Naive thymus-derived CD4-positive, alpha-beta T cell (primary cell): ENCODE measurements around the gene ADAT3. TPM values are rescaled to one million over a fixed set of nuclear protein-coding genes. Genes with fewer than 3 reads are reported as not detected.
"Not testable (repeated sequence)": the region's sequence is repeated elsewhere in the genome, so short reads cannot be mapped to it uniquely, and the experiment has no call there.

Experiments used
- ATAC-seq: fragments of 150-1000 bp; cut with Tn5 transposase; 2 replicates; pipeline ENCODE4 v1.10.0; 2021; ENCODE audit warnings: mild to moderate bottlenecking, moderate library complexity
- CTCF ChIA-PET: fragments of 350-600 bp; sonication (Branson Sonifier 250); formaldehyde crosslinking; loops from one replicate; lab custom pipeline; 2021; ENCODE audit warnings: antibody characterized with exemption; lab: Charles Lee
- POLR2A ChIA-PET: fragments of 350-600 bp; sonication (Branson Sonifier 250); formaldehyde crosslinking; loops from one replicate; lab custom pipeline; 2021; ENCODE audit warnings: antibody characterized with exemption, inconsistent platforms; lab: Charles Lee
- DNase-seq, 9 donors: peaks; one replicate each; pipeline versions ENCODE4 v3.0.0 to v3.0.0-alpha.2; 2020 to 2022; ENCODE audit warnings: mixed read lengths in 1 of 9
- H3K27ac ChIP-seq: one replicate; pipeline ENCODE4 v1.7.0; 2013; ENCODE audit warnings: mild to moderate bottlenecking, low read depth, low read length, moderate library complexity
- H3K27me3 ChIP-seq, 2 donors: one replicate each; pipeline ENCODE4 v1.7.0; 2013; ENCODE audit warnings: low read length in 2 of 2, mild to moderate bottlenecking in 2 of 2, moderate library complexity in 2 of 2; ENCODE audit not compliant: control insufficient read depth in 2 of 2, insufficient read depth in 2 of 2
- H3K36me3 ChIP-seq, 3 experiments: 1 replicate in 2 of 3; 2 replicates in 1 of 3; pipeline ENCODE4 v1.7.0; 2013; ENCODE audit warnings: low read length in 3 of 3, mild to moderate bottlenecking in 3 of 3, moderate library complexity in 1 of 3; ENCODE audit not compliant: insufficient read depth in 3 of 3, control insufficient read depth in 2 of 3
- H3K4me1 ChIP-seq, 2 donors: one replicate each; pipeline ENCODE4 v1.7.0; 2013; ENCODE audit warnings: low read length in 2 of 2, mild to moderate bottlenecking in 2 of 2, moderate library complexity in 1 of 2; ENCODE audit not compliant: control insufficient read depth in 2 of 2, insufficient read depth in 2 of 2
- H3K4me3 ChIP-seq: 2 replicates; pipeline ENCODE4 v1.7.0; 2013; ENCODE audit warnings: mild to moderate bottlenecking, low read length
- H3K9me3 ChIP-seq, 3 experiments: 1 replicate in 2 of 3; 2 replicates in 1 of 3; pipeline ENCODE4 v1.7.0; 2013; ENCODE audit warnings: low read length in 3 of 3; ENCODE audit not compliant: control insufficient read depth in 2 of 3
- H3K27ac Mint-ChIP-seq, 9 donors: one replicate each; pipeline ENCODE4 v1.8.0; 2020 to 2022; ENCODE audit warnings: mixed read lengths in 9 of 9, mild to moderate bottlenecking in 8 of 9, moderate library complexity in 5 of 9, inconsistent platforms in 2 of 9
- H3K27me3 Mint-ChIP-seq, 5 donors: one replicate each; pipeline ENCODE4 v1.8.0; 2021 to 2022; ENCODE audit warnings: mixed read lengths in 5 of 5, mild to moderate bottlenecking in 1 of 5
- H3K36me3 Mint-ChIP-seq, 5 donors: one replicate each; pipeline ENCODE4 v1.8.0; 2020 to 2022; ENCODE audit warnings: mixed read lengths in 5 of 5, mild to moderate bottlenecking in 3 of 5, inconsistent platforms in 1 of 5
- H3K4me1 Mint-ChIP-seq, 7 donors: one replicate each; pipeline ENCODE4 v1.8.0; 2020 to 2022; ENCODE audit warnings: mixed read lengths in 7 of 7, mild to moderate bottlenecking in 3 of 7, inconsistent platforms in 1 of 7
- H3K4me3 Mint-ChIP-seq, 10 donors: one replicate each; pipeline ENCODE4 v1.8.0; 2020 to 2022; ENCODE audit warnings: mild to moderate bottlenecking in 10 of 10, mixed read lengths in 10 of 10, moderate library complexity in 6 of 10, inconsistent platforms in 2 of 10
- H3K9me3 Mint-ChIP-seq, 11 donors: one replicate each; pipeline ENCODE4 v1.8.0; 2020 to 2022; ENCODE audit warnings: mixed read lengths in 11 of 11, mild to moderate bottlenecking in 4 of 11, inconsistent platforms in 1 of 11, moderate library complexity in 1 of 11
- intact Hi-C, 2 donors: fragments of 100-400 bp; cut with micrococcal nuclease; formaldehyde crosslinking; loops; one replicate each; pipeline ENCODE4 v1.15.1; 2023
- polyA plus RNA-seq, 2 donors: library from polyadenylated mRNA; unstranded; fragments of 300-500 nt; fragmentation: Illumina TruSeq; gene quantifications; one replicate each; pipeline ENCODE4 v1.2.3, GENCODE V29; 2021
- total RNA-seq, 6 experiments: library from RNA in 5 of 6; stranded (reverse) in 5 of 6; gene quantifications; 1 replicate in 5 of 6; 2 replicates in 1 of 6; pipeline ENCODE4 v1.2.3 and lab custom pipeline; 2021 to 2026

Gene ADAT3
- total and polyA plus RNA-seq, 7 experiments from 2014 or later: 2.2 to 13.5 (median 5.9) TPM

DNA sequence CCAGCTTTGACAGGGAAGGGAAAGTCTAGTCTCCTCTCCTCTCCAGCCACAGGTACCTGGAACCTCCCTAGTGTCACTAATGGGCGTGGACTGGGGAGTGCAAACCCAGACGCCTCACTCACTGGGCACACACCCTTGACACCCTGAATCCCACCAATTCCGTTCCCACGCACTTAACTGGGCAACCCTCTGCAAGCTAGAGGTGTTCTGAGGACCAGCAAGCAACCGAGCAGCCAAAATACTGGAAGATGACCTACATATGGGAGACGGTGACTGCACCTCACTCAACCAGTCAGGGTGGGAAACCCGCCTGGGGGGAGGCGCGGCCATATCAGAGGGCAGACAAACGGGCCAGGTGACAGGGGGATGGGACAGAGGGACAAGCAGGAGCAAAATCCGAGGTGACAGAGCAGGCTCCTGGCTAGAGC is 20.9 kb upstream of the ADAT3 start:
- Histone ChIP-seq H3K27ac (peak overlapping the region; percentile 86), H3K36me3 (peaks cover 0 to 20% (median 0%) of the 10 kb centered on the region in 3 experiments), H3K4me1 (peaks cover 22 to 31% of the 10 kb centered on the region in 2 donors), H3K4me3 (peak overlapping the region; percentile 73), H3K27me3 (no peaks in the 10 kb centered on the region), H3K9me3 (no peaks in the 10 kb centered on the region)
- ChIA-PET CTCF (no interaction called here), POLR2A (interaction anchor here (0.8 to 5.0 kb wide), 7 partner anchors 8 to 732 kb away, joined by 3 to 57 read pairs (median 8); no protein-coding TSS in a partner anchor)
- Mint-ChIP-seq H3K4me3 (peak overlapping the region; percentile 92 to 100 (median 99)), H3K36me3 (peaks cover 3 to 13% (median 4%) of the 10 kb centered on the region in 5 donors), H3K27ac (peak overlapping the region; percentile 96 to 100 (median 98)), H3K27me3 (no peaks in the 10 kb centered on the region), H3K4me1 (peaks cover 21 to 38% (median 33%) of the 10 kb centered on the region in 7 donors), H3K9me3 (peaks cover 0 to 2% (median 0%) of the 10 kb centered on the region in 11 donors)
- ATAC-seq (peak; percentile 8), DNase-seq (peak in 3 of 9 donors; percentile 36 to 50 (median 37))
- intact Hi-C loops: loop anchor here in 1 of 2 donors (1.0 kb wide), 1 partner anchor 8 kb away; no protein-coding TSS in a partner anchor

DNA sequence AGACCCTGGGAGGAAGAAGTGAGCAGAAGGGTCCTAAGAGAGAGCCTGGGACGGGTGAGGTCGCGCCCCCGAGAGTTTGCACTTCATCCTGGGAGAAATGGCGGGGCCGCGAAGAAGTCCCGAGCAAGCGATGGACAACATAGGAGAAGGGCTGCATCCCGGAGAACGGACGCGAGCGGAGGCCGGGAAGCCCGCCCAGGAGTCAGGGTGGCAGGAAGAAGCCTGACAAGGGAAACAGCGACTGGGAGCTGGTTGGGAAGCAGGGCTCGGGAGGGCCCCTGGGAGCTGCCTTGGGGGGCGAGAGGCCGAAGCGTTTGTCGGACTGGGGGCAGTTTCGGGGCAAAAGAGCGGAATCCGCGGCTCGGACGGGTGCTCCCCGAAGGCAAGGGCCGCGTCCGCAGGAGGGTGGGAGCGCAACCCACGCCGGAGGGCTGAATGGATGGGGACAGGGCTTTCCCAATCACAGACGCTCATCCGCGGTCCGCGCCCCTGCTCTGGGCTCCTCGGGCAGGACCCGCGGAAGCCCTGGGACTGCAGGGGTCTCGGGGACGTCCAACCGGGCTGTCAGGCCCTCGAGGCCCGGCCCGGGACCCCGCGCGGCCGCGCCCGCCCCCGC is 20.4 kb upstream of the ADAT3 start:
- Mint-ChIP-seq H3K27me3 (no peaks in the 10 kb centered on the region), H3K4me3 (peak overlapping the region; percentile 92 to 100 (median 99)), H3K9me3 (peaks cover 0 to 2% (median 0%) of the 10 kb centered on the region in 11 donors), H3K27ac (peak overlapping the region; percentile 96 to 100 (median 98)), H3K36me3 (peaks cover 3 to 13% (median 4%) of the 10 kb centered on the region in 5 donors), H3K4me1 (peaks cover 21 to 38% (median 33%) of the 10 kb centered on the region in 7 donors)
- ATAC-seq (no peak), DNase-seq (no peak)
- CTCF ChIA-PET: interaction anchor here (1.1 kb wide), 1 partner anchor 9 kb away, joined by 3 read pairs; no protein-coding TSS in a partner anchor
- peak overlapping the region; percentile 73 for H3K4me3 ChIP-seq
- intact Hi-C loops: loop anchor here (1.0 kb wide), 7 partner anchors 9 to 176 kb away; partner anchors contain the start of genes ADAT3 (in 1 of the 2), REXO1 (in 1 of the 2) and SCAMP4 (in 1 of the 2)
- no peaks in the 10 kb centered on the region for H3K27me3 ChIP-seq
- peaks cover 0 to 20% (median 0%) of the 10 kb centered on the region in 3 experiments for H3K36me3 ChIP-seq
- POLR2A ChIA-PET: interaction anchor here (0.6 to 5.0 kb wide), 7 partner anchors 8 to 1176 kb away, joined by 3 to 57 read pairs (median 7); partner anchors contain the start of genes ADAT3 and SCAMP4
- H3K9me3 ChIP-seq: no peaks in the 10 kb centered on the region
- peaks cover 22 to 31% of the 10 kb centered on the region in 2 donors for H3K4me1 ChIP-seq
- peak overlapping the region; percentile 86 for H3K27ac ChIP-seq

DNA sequence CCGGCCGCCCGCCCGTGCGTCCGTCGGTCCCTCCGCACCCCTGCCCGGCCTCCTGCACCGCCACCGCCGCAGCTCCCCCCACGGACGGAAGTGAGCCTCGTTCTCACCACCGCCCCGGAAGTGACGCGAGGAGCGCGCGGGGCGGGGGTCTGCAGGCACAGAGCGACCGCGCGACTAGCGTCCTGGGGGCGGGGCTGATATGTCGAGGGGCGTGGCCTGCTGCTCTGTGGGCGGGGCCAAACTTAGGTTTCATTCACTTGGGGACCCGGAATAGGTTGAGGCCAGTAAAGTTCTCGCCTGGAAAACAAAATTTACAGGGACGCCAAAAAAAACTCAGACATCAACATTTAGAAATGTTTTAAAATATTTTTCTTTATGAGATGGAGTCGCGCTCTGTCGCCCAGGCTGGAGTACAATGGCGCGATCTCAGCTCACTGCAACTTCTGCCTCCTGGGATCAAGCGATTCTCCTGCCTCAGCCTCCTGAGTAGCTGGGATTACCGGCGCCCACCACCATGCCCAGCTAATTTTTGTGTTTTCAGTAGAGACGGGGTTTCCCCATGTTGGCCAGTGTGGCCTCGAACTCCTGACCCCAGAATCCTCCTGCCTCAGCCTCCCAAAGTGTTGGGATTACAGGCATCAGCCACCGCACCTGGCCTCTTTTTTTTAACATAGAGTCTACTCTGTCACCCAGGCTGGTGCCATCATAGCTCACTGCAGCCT is 19.6 kb upstream of the ADAT3 start, which contains the start of gene ABHD17A:
Gene ABHD17A (minus strand): TSS at position 99 of the 722 bp plus-strand sequence. CDS start 3,930 bp downstream, outside the sequence.
- DNase-seq (peak; percentile 87 to 96 (median 92)), ATAC-seq (peak; percentile 91)
- not testable (repeated sequence) for H3K9me3 Mint-ChIP-seq, H3K27me3 ChIP-seq, H3K9me3 ChIP-seq, H3K27me3 Mint-ChIP-seq
- Histone ChIP-seq H3K4me1 (peaks cover 21 to 28% of the 10 kb centered on the region in 2 donors), H3K4me3 (peak within 1 kb of the TSS; percentile 73), H3K36me3 (peaks cover 0 to 13% (median 0%) of the 10 kb centered on the region in 3 experiments), H3K27ac (peak within 1 kb of the TSS; percentile 86)
- H3K27ac Mint-ChIP-seq: peak within 1 kb of the TSS; percentile 96 to 100 (median 98)
- CTCF ChIA-PET: interaction anchor here (1.1 kb wide), 1 partner anchor 10 kb away, joined by 3 read pairs; no protein-coding TSS in a partner anchor
- POLR2A ChIA-PET: interaction anchor here (0.6 to 5.0 kb wide), 8 partner anchors 9 to 1175 kb away, joined by 3 to 57 read pairs (median 6); partner anchors contain the start of genes ADAT3 and SCAMP4
- H3K36me3 Mint-ChIP-seq: peaks cover 3 to 13% (median 4%) of the 10 kb centered on the region in 5 donors
- peaks cover 21 to 40% (median 34%) of the 10 kb centered on the region in 7 donors for H3K4me1 Mint-ChIP-seq
- intact Hi-C loops: loop anchor here (1.0 kb wide), 7 partner anchors 9 to 176 kb away; partner anchors contain the start of genes ADAT3 (in 1 of the 2), REXO1 (in 1 of the 2) and SCAMP4 (in 1 of the 2)
- H3K4me3 Mint-ChIP-seq: peak within 1 kb of the TSS; percentile 92 to 100 (median 99)

- H3K27me3 Mint-ChIP-seq, H3K4me3 ChIP-seq, H3K27ac ChIP-seq, CTCF ChIA-PET, intact Hi-C loops, H3K9me3 ChIP-seq, H3K27me3 ChIP-seq, H3K9me3 Mint-ChIP-seq, H3K36me3 ChIP-seq, DNase-seq, ATAC-seq: not testable (repeated sequence)
- H3K27ac Mint-ChIP-seq: peak overlapping the region in 1 of 9 donors; percentile 97
- H3K36me3 Mint-ChIP-seq: peaks cover 3 to 13% (median 4%) of the 10 kb centered on the region in 5 donors
- peak overlapping the region in 1 of 10 donors; percentile 49 for H3K4me3 Mint-ChIP-seq
- H3K4me1 ChIP-seq: peaks cover 16 to 23% of the 10 kb centered on the region in 2 donors
- POLR2A ChIA-PET: interaction anchor here (1.2 to 5.0 kb wide), 4 partner anchors 10 to 19 kb away, joined by 3 to 57 read pairs (median 10); partner anchors contain the start of genes ADAT3 and SCAMP4
- peaks cover 21 to 40% (median 34%) of the 10 kb centered on the region in 7 donors for H3K4me1 Mint-ChIP-seq
Measured at GRCh38 chr19:1886360-1886759, 18.8 kb upstream of the ADAT3 start.

- H3K27me3 ChIP-seq: no peaks in the 10 kb centered on the region
- H3K9me3 ChIP-seq: no peaks in the 10 kb centered on the region
- Mint-ChIP-seq H3K4me3 (no peak overlapping the region), H3K27ac (peak overlapping the region in 1 of 9 donors; percentile 33), H3K27me3 (no peaks in the 10 kb centered on the region), H3K9me3 (peaks cover 0 to 2% (median 0%) of the 10 kb centered on the region in 11 donors), H3K4me1 (peaks cover 9 to 26% (median 19%) of the 10 kb centered on the region in 7 donors), H3K36me3 (peaks cover 0 to 5% (median 0%) of the 10 kb centered on the region in 5 donors)
- peaks cover 2 to 8% of the 10 kb centered on the region in 2 donors for H3K4me1 ChIP-seq
- CTCF ChIA-PET: no interaction called here
- H3K4me3 ChIP-seq: no peak overlapping the region
- DNase-seq (no peak), ATAC-seq (no peak)
- POLR2A ChIA-PET: interaction anchor here (1.3 to 1.4 kb wide), 2 partner anchors 12 to 13 kb away, joined by 4 read pairs; no protein-coding TSS in a partner anchor
- H3K27ac ChIP-seq: no peak overlapping the region
- intact Hi-C loops: no loop called here
- H3K36me3 ChIP-seq: peaks cover 0 to 8% (median 0%) of the 10 kb centered on the region in 3 experiments
Measured at GRCh38 chr19:1888385-1888784, 16.8 kb upstream of the ADAT3 start.

- intact Hi-C loops: no loop called here
- DNase-seq (no peak), ATAC-seq (no peak)
- no peaks in the 10 kb centered on the region for H3K9me3 Mint-ChIP-seq
- no peaks in the 10 kb centered on the region for H3K27me3 ChIP-seq
- H3K27ac Mint-ChIP-seq: peak overlapping the region in 1 of 9 donors; percentile 33
- peaks cover 4 to 24% (median 13%) of the 10 kb centered on the region in 7 donors for H3K4me1 Mint-ChIP-seq
- ChIA-PET CTCF (no interaction called here), POLR2A (no interaction called here)
- no peak overlapping the region for H3K4me3 Mint-ChIP-seq
- peaks cover 0 to 1% of the 10 kb centered on the region in 2 donors for H3K4me1 ChIP-seq
- H3K36me3 Mint-ChIP-seq: no peaks in the 10 kb centered on the region
- H3K36me3 ChIP-seq: peaks cover 0 to 2% (median 0%) of the 10 kb centered on the region in 3 experiments
- H3K27ac ChIP-seq: no peak overlapping the region
- H3K4me3 ChIP-seq: no peak overlapping the region
- no peaks in the 10 kb centered on the region for H3K9me3 ChIP-seq
- no peaks in the 10 kb centered on the region for H3K27me3 Mint-ChIP-seq
Measured at GRCh38 chr19:1889907-1890306, 15.3 kb upstream of the ADAT3 start.
